Measurements from ENCODE around the gene NDUFS7.
A peak's percentile ranks its signal among the peaks of the same experiment; 100 is the strongest.

The NDUFS7 gene

DNA sequence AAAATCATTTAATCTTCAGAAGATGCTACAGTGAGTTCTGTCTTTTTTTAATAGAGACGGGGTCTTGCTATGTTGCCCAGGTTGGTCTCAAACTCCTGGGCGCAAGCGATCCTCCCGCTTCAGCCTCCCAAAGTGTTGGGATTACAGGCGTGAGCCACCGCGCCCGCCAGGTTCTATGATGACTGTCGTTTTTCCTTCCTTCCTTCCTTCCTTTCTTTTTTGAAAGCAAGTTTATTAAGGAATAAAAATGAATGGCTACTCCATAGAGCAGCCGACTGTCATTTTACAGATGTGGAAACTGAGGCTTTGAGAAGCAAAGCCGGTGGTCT is 18.1 kb downstream of the NDUFS7 start:
- no peak for DNase-seq

GRCh38 chr19:1402411-1403070 is 18.8 kb downstream of the NDUFS7 start:
- no peak for DNase-seq

DNA sequence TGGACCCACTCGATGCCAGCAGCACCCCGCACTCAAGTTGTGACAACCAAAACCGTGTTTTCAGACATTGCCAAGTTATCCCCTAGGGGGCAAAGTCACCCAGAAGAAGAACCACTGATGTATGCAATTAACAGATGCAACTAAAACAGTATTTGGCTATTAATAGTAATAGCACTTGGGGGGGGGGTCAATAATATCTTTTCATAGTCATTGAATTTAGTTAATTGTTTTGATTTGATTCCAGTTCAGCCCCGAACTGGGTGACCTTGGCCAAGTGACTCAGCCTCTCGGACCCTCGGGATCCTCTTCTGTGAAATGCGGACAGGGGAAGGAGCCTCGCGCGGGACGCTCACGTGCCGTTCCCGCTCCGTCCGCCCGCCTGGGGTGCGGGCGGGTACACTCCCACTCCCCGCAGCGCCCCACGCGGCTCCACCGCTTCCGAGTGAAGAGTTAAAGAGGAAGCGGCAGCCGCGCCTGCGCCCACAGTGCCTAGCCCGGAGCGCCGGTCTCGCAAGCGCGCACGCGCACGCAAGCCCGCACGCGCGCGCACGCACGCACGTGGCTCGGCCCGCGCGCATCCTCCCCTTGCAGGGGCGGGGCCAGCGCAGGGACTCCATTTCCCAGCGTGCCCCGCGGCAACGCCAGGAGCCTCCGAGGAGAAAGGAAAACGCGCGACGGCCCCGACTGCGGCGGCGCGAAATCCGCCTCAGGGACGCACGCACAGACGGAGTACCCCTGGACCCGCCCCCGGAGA is 23.2 kb downstream of the NDUFS7 start:
- DNase-seq, result peak; percentile 98 to 99

GRCh38 chr19:1407528-1408299 is 24.0 kb downstream of the NDUFS7 start, which contains the start of gene DAZAP1:
Gene DAZAP1 (plus strand): TSS chr19:1407586. CDS start chr19:1407774, 188 bp downstream.
- peak; percentile 42 to 43 for DNase-seq

DNA sequence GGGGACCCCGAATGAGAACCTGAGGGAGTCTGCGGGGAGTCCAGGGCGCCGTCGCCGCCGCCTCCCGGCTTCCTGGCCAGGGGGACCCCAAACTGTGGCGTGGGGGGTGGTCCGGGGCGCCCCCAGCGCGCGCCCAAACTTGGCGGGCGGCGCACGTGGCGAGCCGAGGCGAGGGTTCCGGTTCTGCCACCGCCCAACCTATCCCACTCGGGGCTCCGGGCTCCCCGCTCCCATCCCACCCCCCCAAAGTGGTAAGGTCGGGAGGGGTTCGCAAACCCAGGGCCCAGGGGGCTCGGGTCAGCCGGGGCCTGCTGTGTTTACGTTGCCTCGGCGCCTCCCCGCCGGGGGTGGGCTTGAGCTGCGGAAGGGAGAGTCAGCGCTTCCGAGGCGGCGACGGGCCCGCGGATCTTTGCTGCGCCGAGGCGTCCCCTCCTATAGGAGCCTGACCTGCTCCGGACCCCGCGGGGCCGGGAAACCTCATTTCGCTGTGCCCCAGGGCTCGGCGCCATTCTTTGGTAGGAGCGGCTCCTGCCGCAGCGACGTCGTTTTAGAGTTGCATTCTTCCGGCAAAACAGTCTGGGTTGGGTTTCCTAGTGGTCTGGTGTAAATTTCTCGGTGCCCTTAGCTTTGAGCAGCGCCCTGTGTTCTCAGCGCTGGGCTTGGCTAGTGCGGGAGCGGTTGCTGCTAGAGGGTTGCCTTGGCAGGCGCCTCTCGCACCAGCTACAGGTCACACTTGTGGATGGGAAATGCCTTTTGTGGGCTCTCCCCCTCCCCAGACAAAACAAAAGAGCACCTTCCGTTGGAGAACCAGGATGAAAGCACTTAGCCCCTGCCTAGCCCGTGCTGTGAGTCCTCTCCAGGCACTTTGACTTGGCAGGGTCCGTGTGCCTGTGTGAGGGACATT is 24.8 kb downstream of the NDUFS7 start:
- DNase-seq, result peak; percentile 48 to 60

DNA sequence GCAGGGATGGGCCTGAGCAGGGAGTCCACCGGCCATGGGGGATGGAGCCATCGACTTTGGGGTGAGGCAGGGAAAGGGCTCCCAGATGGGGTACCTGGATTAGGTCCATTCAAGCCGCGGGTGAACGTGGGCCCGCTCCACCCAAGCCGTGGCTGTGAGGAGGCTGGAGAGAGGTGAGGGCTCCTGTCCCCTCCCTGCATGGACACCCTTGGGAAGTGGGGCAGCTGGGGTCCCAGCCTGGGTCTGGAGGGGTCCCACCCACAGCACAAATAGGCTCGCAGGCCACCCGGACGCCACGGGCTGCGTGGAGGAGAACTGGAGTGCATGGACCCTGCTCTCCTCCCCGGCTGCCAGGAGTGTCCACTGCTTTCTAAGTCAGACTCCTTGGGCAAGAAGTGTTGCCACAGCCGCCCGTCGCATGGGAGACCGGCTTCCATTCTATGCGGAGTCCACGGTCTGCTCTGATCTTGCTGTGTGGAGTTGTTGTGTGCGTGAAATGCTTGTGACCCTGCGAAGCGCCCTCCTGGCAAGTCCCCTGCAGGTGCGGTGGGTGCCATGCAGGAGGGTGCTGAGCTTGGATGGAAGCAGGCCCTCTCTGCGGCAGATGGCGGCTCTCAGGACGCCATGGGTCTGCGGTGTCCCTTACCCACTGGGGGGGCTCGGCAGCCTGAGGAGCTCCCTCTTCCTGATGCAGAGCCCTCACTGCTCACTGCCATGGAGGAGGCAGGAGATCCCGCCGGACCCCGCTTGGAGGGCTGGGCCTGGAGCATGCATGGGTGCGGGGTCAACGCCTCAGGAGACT is 25.7 kb downstream of the NDUFS7 start:
- DNase-seq, result no peak

GRCh38 chr19:1410136-1410786 is 26.6 kb downstream of the NDUFS7 start:
- no peak for DNase-seq

- no peak for DNase-seq
Measured at GRCh38 chr19:1410789-1411188, 27.1 kb downstream of the NDUFS7 start.

- no peak for DNase-seq
Measured at GRCh38 chr19:1411255-1412191, 27.8 kb downstream of the NDUFS7 start.

DNA sequence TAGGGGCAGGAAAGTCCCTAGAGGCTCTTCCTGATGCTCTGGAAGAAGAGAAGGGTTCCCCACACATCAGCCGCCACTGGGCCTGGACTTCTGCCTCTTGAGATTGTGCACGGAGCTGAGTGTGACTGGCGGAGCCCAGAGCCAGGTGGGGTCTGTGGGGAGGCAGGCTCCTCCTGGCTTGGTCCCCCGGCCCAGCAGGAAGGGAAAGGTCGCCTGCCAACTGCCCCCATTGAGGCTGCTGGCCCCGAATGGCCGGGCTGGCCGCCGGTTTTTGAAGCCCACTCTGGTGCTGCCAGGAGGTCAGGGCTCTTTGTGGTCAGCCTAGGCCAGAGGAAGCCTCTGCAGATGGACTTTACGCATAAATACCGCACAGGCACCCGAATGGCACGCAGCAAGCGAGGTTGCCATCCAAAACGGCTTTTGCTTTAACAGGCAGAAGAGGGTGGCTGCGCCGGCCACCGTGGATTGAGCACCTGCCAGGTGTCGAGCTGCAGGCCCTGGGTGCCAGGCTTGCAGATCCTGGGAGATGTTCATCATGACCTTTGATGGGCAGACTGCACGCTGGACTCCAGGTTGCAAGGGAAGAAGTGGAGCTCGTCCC is 28.7 kb downstream of the NDUFS7 start:
- DNase-seq, result no peak

DNA sequence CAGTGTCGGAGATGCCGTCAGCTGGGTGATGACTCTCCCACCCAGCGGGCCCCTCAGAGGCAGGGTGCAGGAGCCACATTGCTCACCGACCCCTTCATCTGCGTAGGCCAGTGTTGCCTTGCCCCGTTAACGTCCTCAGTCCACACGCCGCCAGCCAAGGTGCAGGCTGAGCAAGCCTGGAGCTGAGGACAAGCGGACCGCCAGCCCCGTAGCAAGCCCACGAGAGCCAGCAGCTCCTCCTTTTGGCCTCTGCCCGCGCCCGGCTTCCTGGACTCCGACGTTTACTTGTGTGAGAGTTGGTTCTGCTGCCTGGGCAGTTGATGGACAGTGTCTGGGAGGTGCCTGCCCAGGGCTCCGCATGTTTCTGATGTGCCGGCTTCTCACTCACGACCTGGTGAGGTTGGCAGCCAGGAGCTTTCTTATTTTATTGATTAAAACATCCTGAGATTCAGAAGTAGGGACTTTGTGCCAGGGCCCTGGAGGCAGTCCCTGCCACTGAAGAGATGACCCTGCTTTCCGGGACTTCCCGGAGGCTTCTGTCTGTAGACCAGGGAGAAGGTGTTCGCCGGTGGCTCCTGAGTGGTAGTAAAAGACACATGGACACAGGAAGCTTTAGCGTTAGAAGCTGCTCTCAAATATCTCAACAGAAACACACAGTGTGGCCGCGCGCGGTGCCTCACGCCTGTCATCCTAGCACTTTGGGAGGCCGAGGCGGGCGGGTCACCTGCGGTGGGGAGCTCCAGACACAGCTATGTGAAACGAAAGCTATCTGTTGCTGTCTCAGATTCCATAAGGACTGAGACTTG is 29.5 kb downstream of the NDUFS7 start:
- no peak for DNase-seq

- DNase-seq, result no peak
Measured at GRCh38 chr19:1416014-1416841, 32.5 kb downstream of the NDUFS7 start.

DNA sequence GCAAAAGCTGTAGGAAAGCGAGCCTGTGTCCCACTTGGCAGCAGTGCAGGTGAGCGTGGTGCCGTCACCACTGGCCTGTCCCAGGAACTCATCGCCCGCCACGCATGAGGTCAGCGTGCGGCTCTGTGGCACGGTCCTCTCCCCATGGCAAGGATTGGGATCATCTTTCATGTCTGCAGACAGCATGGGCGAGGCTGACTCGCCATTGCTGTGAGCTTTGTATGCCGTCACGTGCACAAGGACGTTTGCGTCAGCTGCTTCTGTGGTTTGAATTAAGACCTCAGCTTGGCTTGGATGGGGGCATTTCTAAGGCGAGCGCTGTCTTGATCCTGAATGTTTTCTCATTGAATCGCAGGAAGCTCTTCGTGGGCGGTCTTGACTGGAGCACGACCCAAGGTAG is 33.4 kb downstream of the NDUFS7 start:
- no peak for DNase-seq

DNA sequence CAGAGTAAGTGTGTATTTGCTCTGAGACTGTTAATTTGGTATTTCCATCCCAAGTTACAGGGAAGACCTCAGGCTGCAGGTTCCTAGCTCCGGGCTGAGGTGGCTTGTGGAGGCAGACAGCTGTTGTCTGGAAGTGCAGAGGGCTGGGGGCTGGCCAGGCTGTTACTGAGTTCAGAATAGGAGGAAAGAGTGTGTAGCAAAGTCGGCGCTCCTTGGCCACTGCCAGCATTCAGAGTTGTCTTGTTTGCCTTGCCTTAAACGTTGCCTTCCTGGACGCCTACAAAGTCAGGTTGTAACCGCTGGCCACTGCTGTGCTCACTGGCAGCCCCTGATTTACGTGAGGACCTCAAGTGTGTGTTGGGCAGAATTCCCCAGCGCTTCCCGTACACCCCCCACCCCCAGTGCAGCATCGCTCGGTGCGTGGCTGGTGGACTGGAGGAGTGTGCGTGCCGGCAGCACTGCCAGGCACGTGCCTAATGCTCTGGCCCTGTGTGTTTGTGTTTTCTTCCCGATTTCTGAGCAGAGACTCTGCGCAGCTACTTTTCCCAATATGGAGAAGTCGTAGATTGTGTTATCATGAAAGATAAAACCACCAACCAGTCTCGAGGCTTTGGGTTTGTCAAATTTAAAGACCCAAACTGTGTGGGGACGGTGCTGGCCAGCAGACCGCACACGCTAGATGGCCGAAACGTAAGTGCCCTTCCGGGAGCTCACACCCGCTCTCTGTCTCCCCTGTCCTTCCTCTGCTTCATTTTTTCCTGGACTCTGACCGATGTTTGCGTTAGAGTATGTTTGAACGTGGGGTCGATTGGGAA is 34.2 kb downstream of the NDUFS7 start:
- DNase-seq, result no peak

- no peak for DNase-seq
Measured at GRCh38 chr19:1418496-1418775, 34.7 kb downstream of the NDUFS7 start.

- DNase-seq, result no peak
Measured at GRCh38 chr19:1418951-1419738, 35.4 kb downstream of the NDUFS7 start.

Data from activated CD4-positive, alpha-beta T cell treated with anti-CD3 and anti-CD28 coated beads for 4 hours (primary cell).